Measurements from ENCODE around the gene LRRC51.
"Not testable (repeated sequence)": the region's sequence is repeated elsewhere in the genome, so short reads cannot be mapped to it uniquely, and the experiment has no call there.

Gene LRRC51

GRCh38 chr11:72140661-72141060, 60.0 kb downstream of the LRRC51 start:
- no peak for DNase-seq (ENCODE audit: low spot score)

GRCh38 chr11:72141066-72141465, 60.4 kb downstream of the LRRC51 start:
- DNase-seq (ENCODE audit: low spot score) = no peak

- DNase-seq (ENCODE audit: low spot score) = not testable (repeated sequence)
Measured at GRCh38 chr11:72142086-72142485, 61.4 kb downstream of the LRRC51 start.

GRCh38 chr11:72142543-72142942, 61.9 kb downstream of the LRRC51 start:
- not testable (repeated sequence) for DNase-seq (ENCODE audit: low spot score)

GRCh38 chr11:72144807-72145565, 64.3 kb downstream of the LRRC51 start:
- no peak for DNase-seq (ENCODE audit: low spot score)
